Smooth muscle cell (in vitro differentiated cells): Measurements from ENCODE around the gene SYT13. TPM values are rescaled to one million over a fixed set of nuclear protein-coding genes. Genes with fewer than 3 reads are reported as not detected.

ENCODE experiments used
- DNase-seq: peaks from one replicate; lab custom pipeline; 2025; ENCODE audit not compliant: unreplicated experiment; lab: John Stamatoyannopoulos, UW
- H2AFZ ChIP-seq: fragments of 200-600 bp; sonication (generic); 2 replicates; pipeline ENCODE4 v1.6.0; 2016; ENCODE audit warnings: antibody characterized with exemption, low read depth, mild to moderate bottlenecking
- H3F3A ChIP-seq: fragments of 200-600 bp; sonication (generic); 2 replicates; pipeline ENCODE4 v1.6.0; 2017; ENCODE audit warnings: antibody characterized with exemption, low read depth
- H3K27ac ChIP-seq: fragments of 200-600 bp; sonication (generic); 2 replicates; pipeline ENCODE4 v1.5.1; 2016; ENCODE audit warnings: low read depth, mild to moderate bottlenecking
- H3K27me3 ChIP-seq: fragments of 200-600 bp; sonication (generic); 2 replicates; pipeline ENCODE4 v1.6.1; 2016; ENCODE audit warnings: low read depth, mild to moderate bottlenecking
- H3K36me3 ChIP-seq: fragments of 200-600 bp; sonication (generic); 2 replicates; pipeline ENCODE4 v1.5.1; 2016; ENCODE audit warnings: low read depth
- H3K4me1 ChIP-seq: fragments of 200-600 bp; sonication (generic); 2 replicates; pipeline ENCODE4 v1.5.1; 2016; ENCODE audit warnings: low read depth
- H3K4me2 ChIP-seq: fragments of 200-600 bp; sonication (generic); 2 replicates; pipeline ENCODE4 v1.6.0; 2016; ENCODE audit warnings: mild to moderate bottlenecking
- H3K4me3 ChIP-seq: fragments of 200-600 bp; sonication (generic); 2 replicates; pipeline ENCODE4 v1.5.1; 2016; ENCODE audit warnings: mild to moderate bottlenecking
- H3K79me2 ChIP-seq: fragments of 200-600 bp; sonication (generic); 2 replicates; pipeline ENCODE4 v1.6.0; 2016; ENCODE audit warnings: low read depth, mild to moderate bottlenecking
- H3K9ac ChIP-seq: fragments of 200-600 bp; sonication (generic); 2 replicates; pipeline ENCODE4 v1.6.0; 2016; ENCODE audit warnings: low read depth
- H3K9me3 ChIP-seq: fragments of 200-600 bp; sonication (generic); replicated peaks from 2 replicates; pipeline ENCODE4 v1.5.1; 2016; ENCODE audit warnings: low read depth
- H4K20me1 ChIP-seq: fragments of 200-600 bp; sonication (generic); 2 replicates; pipeline ENCODE4 v1.6.0; 2016; ENCODE audit warnings: low read depth
- WGBS: methylation state at CpG from one replicate; pipeline ENCODE4 v1.1.7; 2016; ENCODE audit warnings: low lambda C conversion rate; 5-methylcytosine and 5-hydroxymethylcytosine counted together
- polyA plus RNA-seq: library from polyadenylated mRNA; unstranded; fragments of >200 nt; fragmentation: Nextera tagmentation; extraction: Ambion mirVana; gene quantifications from 2 replicates; pipeline ENCODE4 v1.2.1, GENCODE V29; 2016
- total RNA-seq: library from RNA; depleted of rRNA; stranded (reverse); fragments of >200 nt; gene quantifications from 2 replicates; pipeline ENCODE4 v1.2.3, GENCODE V29; 2014
- TF ChIP-seq, protein P1 (sequence below): fragments of 200-600 bp; sonication (generic); IDR thresholded peaks from 2 replicates; pipeline ENCODE4 v1.5.1; 2017; ENCODE audit warnings: borderline replicate concordance, mild to moderate bottlenecking, antibody characterized with exemption; ENCODE audit not compliant: insufficient read depth, poor library complexity, severe bottlenecking

Gene SYT13
- total and polyA plus RNA-seq, 2 experiments from 2014 or later = 0.47 to 1.3 TPM

DNA sequence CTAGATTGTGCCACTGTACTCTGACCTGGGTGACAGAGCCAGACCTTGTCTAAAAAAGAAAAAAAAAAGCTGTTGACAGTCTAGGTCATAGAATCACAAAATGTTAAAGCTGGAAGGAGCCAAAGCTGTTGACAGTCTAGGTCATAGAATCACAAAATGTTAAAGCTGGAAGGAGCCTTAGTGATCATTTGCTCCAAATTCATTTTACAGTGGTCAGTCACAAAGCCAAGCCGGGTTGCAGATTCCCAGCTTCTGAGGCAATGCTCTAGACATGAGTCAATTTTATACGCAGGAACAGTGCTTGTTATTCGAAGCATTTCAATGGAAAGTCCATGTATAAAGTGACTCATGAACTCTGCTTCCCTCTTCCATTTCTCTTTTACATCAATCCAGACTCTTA lies 47.4 kb downstream of the SYT13 start:
- Histone ChIP-seq H3K79me2 (no peaks in the 10 kb centered on the region), H2AFZ (no peak overlapping the region), H3K4me2 (no peak overlapping the region), H3K27me3 (peaks cover 7% of the 10 kb centered on the region), H3K9ac (no peak overlapping the region), H3K36me3 (no peaks in the 10 kb centered on the region), H3K4me1 (no peaks in the 10 kb centered on the region), H3F3A (no peaks in the 10 kb centered on the region), H3K27ac (no peak overlapping the region), H3K9me3 (no peaks in the 10 kb centered on the region), H3K4me3 (no peak overlapping the region), H4K20me1 (no peaks in the 10 kb centered on the region)
- WGBS = 60% methylated on average over 3 of the region's 3 CpGs
- TF ChIP-seq, protein P1, sequence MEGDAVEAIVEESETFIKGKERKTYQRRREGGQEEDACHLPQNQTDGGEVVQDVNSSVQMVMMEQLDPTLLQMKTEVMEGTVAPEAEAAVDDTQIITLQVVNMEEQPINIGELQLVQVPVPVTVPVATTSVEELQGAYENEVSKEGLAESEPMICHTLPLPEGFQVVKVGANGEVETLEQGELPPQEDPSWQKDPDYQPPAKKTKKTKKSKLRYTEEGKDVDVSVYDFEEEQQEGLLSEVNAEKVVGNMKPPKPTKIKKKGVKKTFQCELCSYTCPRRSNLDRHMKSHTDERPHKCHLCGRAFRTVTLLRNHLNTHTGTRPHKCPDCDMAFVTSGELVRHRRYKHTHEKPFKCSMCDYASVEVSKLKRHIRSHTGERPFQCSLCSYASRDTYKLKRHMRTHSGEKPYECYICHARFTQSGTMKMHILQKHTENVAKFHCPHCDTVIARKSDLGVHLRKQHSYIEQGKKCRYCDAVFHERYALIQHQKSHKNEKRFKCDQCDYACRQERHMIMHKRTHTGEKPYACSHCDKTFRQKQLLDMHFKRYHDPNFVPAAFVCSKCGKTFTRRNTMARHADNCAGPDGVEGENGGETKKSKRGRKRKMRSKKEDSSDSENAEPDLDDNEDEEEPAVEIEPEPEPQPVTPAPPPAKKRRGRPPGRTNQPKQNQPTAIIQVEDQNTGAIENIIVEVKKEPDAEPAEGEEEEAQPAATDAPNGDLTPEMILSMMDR = no peak
- no peak for DNase-seq

DNA sequence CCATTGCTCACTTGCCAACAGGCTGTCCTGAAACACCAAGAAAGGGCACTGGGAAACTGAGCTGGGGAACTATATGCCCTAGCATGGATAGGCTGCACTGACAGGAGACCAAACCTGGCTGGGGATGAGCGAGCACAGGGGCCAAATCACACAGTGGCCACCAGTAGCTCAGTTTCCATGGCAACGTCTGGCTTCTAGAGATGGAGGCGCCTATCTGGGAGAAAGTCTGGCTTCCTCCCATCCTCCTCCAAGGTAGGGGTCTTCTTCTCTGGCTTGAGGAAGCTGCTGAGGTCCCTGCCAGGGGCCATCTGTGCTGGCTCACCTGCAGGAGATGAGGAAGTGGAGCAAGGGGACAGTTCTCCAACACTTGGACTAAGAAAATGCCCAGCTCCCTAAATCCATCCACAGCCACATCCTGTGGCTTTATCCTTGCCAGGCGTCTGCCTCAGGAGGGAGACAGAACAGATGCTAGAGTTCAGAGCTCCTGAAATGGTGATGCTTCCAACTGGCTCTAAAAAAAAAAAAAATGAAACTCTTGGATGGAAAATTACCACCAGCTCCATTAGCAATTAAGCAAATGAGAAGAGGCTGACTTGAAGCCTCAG lies 48.3 kb downstream of the SYT13 start:
- TF ChIP-seq, protein P1 = no peak
- Histone ChIP-seq H3K4me2 (no peak overlapping the region), H4K20me1 (no peaks in the 10 kb centered on the region), H3K36me3 (no peaks in the 10 kb centered on the region), H3K9me3 (no peaks in the 10 kb centered on the region), H3F3A (no peaks in the 10 kb centered on the region), H3K79me2 (no peaks in the 10 kb centered on the region), H3K4me3 (no peak overlapping the region), H3K9ac (no peak overlapping the region), H3K4me1 (no peaks in the 10 kb centered on the region), H2AFZ (no peak overlapping the region), H3K27me3 (peaks cover 7% of the 10 kb centered on the region), H3K27ac (no peak overlapping the region)
- DNase-seq = no peak
- 72% methylated on average over 4 of the region's 4 CpGs for WGBS

DNA sequence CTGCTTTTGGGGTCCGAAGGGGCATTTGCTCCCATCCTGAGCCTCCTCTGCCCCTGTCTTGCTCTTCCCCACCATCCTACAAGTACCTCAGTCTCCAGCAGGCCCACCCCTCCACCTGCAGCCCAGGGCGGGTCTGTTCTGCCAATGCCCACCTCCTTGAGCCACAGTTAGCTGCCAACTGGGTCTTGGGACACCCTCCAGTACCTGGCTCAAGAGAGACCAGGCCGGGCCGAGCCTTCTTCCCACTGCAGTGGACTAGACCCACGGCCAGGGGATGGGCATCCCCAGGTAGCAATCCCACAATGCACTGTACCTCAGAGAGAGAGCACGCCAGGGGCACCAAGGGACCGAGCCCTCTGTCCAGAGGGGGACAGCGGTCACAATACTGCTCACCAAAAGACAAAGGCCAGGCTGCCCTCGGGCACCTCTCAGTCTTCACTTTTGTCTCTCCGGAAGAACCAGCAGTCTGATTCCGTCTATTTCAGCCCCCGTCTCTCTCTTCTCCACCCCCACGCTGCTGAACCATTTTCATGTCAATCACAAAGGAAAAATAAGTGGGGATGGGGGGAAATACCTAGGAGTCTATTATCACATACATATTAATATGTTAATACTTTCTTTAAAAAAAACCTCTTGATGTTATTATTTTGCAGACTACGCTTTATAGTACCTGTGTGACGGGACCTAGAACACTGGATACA lies 51.7 kb downstream of the SYT13 start:
- Histone ChIP-seq H4K20me1 (no peaks in the 10 kb centered on the region), H3K9ac (no peak overlapping the region), H3K79me2 (no peaks in the 10 kb centered on the region), H3K36me3 (no peaks in the 10 kb centered on the region), H3K27me3 (peaks cover 7% of the 10 kb centered on the region), H2AFZ (no peak overlapping the region), H3K4me2 (no peak overlapping the region), H3K27ac (no peak overlapping the region), H3K9me3 (no peaks in the 10 kb centered on the region), H3F3A (no peaks in the 10 kb centered on the region), H3K4me1 (no peaks in the 10 kb centered on the region), H3K4me3 (no peak overlapping the region)
- no peak for DNase-seq
- WGBS = 92% methylated on average over 15 of the region's 15 CpGs
- TF ChIP-seq, protein P1 = no peak

DNA sequence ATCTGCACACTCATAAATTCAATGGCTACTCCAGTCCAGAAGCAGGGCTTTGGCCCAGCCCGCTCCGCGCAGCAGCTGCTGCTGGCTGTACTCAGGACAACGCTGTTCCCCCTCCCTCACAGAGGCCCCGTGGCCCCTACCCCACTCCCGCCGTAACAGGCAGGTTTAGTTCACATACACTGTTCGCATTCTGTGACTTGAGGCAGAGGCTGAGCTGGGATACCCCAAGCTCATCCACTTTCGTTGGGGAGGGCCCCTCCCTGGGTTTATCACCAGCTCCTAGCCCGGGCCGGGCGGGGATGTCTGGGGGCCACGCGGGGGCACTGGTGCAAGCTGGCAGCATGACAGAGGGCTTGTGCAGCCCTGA lies 52.4 kb downstream of the SYT13 start:
- TF ChIP-seq, protein P1 = no peak
- H3K4me3 ChIP-seq = no peak overlapping the region

More for the DNA sequence above, 52.4 kb downstream of the SYT13 start:
- no peak overlapping the region for H3K27ac ChIP-seq
- H3K4me2 ChIP-seq = no peak overlapping the region
- no peaks in the 10 kb centered on the region for H3K4me1 ChIP-seq
- H3K27me3 ChIP-seq = peaks cover 7% of the 10 kb centered on the region
- H3F3A ChIP-seq = no peaks in the 10 kb centered on the region
- no peaks in the 10 kb centered on the region for H3K9me3 ChIP-seq
- H3K79me2 ChIP-seq = no peaks in the 10 kb centered on the region
- DNase-seq = no peak
- WGBS = 79% methylated on average over 14 of the region's 14 CpGs
- H4K20me1 ChIP-seq = no peaks in the 10 kb centered on the region
- no peak overlapping the region for H2AFZ ChIP-seq
- no peaks in the 10 kb centered on the region for H3K36me3 ChIP-seq
- H3K9ac ChIP-seq = no peak overlapping the region
